ENCODE data around the gene ADCY1.

Gene ADCY1

DNA sequence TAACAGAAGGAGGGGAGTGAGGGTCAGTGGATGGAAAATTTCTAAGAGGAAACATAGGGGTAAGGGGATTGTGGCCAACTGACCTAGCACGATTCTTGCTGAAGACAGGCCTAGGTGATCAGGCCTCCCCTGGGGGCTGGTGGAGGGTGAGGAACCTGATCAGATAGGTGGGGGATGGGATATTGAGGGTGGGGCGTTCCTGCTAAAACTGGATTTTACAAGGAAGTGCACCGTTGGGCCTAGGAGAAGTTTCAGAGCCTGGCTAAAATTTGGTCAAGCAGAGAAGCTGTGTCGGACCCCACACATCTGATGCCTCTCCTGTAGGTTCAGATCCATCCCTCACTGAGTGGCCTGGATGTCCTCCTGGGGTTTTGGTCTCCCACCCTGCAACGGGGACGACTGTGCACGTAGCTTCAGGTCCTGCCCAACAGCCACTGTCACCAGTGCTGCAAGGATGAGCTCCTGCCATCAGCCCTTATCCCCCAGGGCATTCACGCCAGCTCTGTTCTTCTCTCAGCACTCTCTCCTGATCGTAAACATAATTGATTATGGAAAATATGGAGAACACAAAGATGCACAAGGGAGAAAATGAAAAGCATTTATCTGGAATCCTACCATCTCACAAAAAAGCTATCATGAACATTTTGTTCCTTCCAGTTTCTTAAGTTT is 89.9 kb downstream of the ADCY1 start:
- H2AFZ ChIP-seq (ENCODE audit: low read length), result no peak overlapping the region
- no peaks in the 10 kb centered on the region for H3K36me3 ChIP-seq (ENCODE audit: insufficient read depth, low read length)
- H3K4me1 ChIP-seq (ENCODE audit: insufficient read depth, low read length, poor library complexity, severe bottlenecking), result no peaks in the 10 kb centered on the region
- H3K27me3 ChIP-seq (ENCODE audit: insufficient read depth, low read length, poor library complexity, severe bottlenecking), result no peaks in the 10 kb centered on the region
- H3K4me3 ChIP-seq (ENCODE audit: low read length, poor library complexity, severe bottlenecking), result no peak overlapping the region
- H3K9ac ChIP-seq (ENCODE audit: low read depth, low read length, poor library complexity, severe bottlenecking), result no peak overlapping the region
- no peaks in the 10 kb centered on the region for H3K9me3 ChIP-seq (ENCODE audit: insufficient read depth, low read depth, low read length)
- H3K9me2 ChIP-seq (replicated peaks; ENCODE audit: low read depth, low read length), result no peaks in the 10 kb centered on the region
- H3K79me2 ChIP-seq (ENCODE audit: insufficient read depth, low read length), result no peaks in the 10 kb centered on the region
- H3F3A ChIP-seq (ENCODE audit: low read depth), result no peaks in the 10 kb centered on the region
- no peak overlapping the region for H3K4me2 ChIP-seq (ENCODE audit: low read depth, low read length, poor library complexity, severe bottlenecking)
- no peaks in the 10 kb centered on the region for H4K20me1 ChIP-seq (ENCODE audit: insufficient read depth, low read length, poor library complexity, severe bottlenecking)
- no peak for TF ChIP-seq EZH2phosphoT487 (IDR thresholded peaks at IDR 0.05; ENCODE audit: borderline replicate concordance)
- TF ChIP-seq, protein P1, sequence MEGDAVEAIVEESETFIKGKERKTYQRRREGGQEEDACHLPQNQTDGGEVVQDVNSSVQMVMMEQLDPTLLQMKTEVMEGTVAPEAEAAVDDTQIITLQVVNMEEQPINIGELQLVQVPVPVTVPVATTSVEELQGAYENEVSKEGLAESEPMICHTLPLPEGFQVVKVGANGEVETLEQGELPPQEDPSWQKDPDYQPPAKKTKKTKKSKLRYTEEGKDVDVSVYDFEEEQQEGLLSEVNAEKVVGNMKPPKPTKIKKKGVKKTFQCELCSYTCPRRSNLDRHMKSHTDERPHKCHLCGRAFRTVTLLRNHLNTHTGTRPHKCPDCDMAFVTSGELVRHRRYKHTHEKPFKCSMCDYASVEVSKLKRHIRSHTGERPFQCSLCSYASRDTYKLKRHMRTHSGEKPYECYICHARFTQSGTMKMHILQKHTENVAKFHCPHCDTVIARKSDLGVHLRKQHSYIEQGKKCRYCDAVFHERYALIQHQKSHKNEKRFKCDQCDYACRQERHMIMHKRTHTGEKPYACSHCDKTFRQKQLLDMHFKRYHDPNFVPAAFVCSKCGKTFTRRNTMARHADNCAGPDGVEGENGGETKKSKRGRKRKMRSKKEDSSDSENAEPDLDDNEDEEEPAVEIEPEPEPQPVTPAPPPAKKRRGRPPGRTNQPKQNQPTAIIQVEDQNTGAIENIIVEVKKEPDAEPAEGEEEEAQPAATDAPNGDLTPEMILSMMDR (conservative IDR thresholded peaks at IDR 0.05; ENCODE audit: low read length), result no peak

DNA sequence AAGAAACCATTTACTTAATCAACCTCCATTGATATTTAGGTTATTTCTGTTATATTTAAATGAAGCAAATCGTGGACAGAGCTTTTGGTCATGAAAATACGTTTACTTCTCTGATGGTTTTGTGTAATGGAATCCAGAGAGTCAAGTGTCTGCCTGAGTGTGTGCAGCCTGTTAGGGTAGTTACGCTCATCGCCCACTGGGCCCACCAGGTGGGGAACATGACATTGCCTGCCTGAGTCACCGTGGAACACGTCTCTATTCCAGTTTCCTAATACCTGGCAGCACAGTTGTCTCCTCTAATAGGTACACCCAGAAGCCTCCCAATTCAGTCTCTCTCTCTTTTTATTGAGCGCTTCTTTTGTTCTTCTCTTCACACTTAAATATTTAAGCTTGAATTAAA is 91.0 kb downstream of the ADCY1 start:
- Histone ChIP-seq H4K20me1 (ENCODE audit: insufficient read depth, low read length, poor library complexity, severe bottlenecking) (no peaks in the 10 kb centered on the region), H3F3A (ENCODE audit: low read depth) (no peaks in the 10 kb centered on the region), H3K9me2 (replicated peaks; ENCODE audit: low read depth, low read length) (no peaks in the 10 kb centered on the region), H3K4me2 (ENCODE audit: low read depth, low read length, poor library complexity, severe bottlenecking) (no peak overlapping the region), H3K4me1 (ENCODE audit: insufficient read depth, low read length, poor library complexity, severe bottlenecking) (no peaks in the 10 kb centered on the region), H3K27me3 (ENCODE audit: insufficient read depth, low read length, poor library complexity, severe bottlenecking) (no peaks in the 10 kb centered on the region), H3K36me3 (ENCODE audit: insufficient read depth, low read length) (no peaks in the 10 kb centered on the region), H2AFZ (ENCODE audit: low read length) (no peak overlapping the region), H3K9me3 (ENCODE audit: insufficient read depth, low read depth, low read length) (no peaks in the 10 kb centered on the region), H3K79me2 (ENCODE audit: insufficient read depth, low read length) (no peaks in the 10 kb centered on the region), H3K9ac (ENCODE audit: low read depth, low read length, poor library complexity, severe bottlenecking) (no peak overlapping the region), H3K4me3 (ENCODE audit: low read length, poor library complexity, severe bottlenecking) (no peak overlapping the region)
- no peak for TF ChIP-seq EZH2phosphoT487 (IDR thresholded peaks at IDR 0.05; ENCODE audit: borderline replicate concordance)
- TF ChIP-seq, protein P1 (conservative IDR thresholded peaks at IDR 0.05; ENCODE audit: low read length), result no peak

DNA sequence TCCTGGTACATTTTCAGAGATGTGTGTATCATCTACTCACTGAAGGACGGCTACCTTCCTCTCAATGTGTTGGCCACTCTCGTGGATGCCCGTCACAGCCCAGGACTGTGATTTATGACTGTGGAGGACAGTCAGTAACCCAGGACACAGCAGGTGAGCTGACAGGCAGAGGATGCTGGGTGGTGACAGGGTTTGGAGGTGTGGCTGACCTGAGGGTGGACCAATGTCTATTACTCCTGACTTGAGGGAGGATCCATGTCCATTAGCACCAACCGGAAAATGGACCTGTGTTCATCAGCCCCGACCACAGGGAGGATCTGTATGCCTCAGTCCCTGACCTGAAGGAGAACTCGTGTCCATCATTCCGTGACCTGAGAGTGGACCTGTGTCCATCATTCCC is 96.1 kb downstream of the ADCY1 start:
- no peaks in the 10 kb centered on the region for H3K27me3 ChIP-seq (ENCODE audit: insufficient read depth, low read length, poor library complexity, severe bottlenecking)
- H3F3A ChIP-seq (ENCODE audit: low read depth), result no peaks in the 10 kb centered on the region
- TF ChIP-seq, protein P1 (conservative IDR thresholded peaks at IDR 0.05; ENCODE audit: low read length), result no peak
- TF ChIP-seq EZH2phosphoT487 (IDR thresholded peaks at IDR 0.05; ENCODE audit: borderline replicate concordance), result no peak
- H4K20me1 ChIP-seq (ENCODE audit: insufficient read depth, low read length, poor library complexity, severe bottlenecking), result no peaks in the 10 kb centered on the region
- H2AFZ ChIP-seq (ENCODE audit: low read length), result no peak overlapping the region
- no peak overlapping the region for H3K9ac ChIP-seq (ENCODE audit: low read depth, low read length, poor library complexity, severe bottlenecking)
- H3K36me3 ChIP-seq (ENCODE audit: insufficient read depth, low read length), result no peaks in the 10 kb centered on the region
- H3K9me2 ChIP-seq (replicated peaks; ENCODE audit: low read depth, low read length), result no peaks in the 10 kb centered on the region
- H3K9me3 ChIP-seq (ENCODE audit: insufficient read depth, low read depth, low read length), result no peaks in the 10 kb centered on the region
- no peak overlapping the region for H3K4me2 ChIP-seq (ENCODE audit: low read depth, low read length, poor library complexity, severe bottlenecking)
- no peaks in the 10 kb centered on the region for H3K79me2 ChIP-seq (ENCODE audit: insufficient read depth, low read length)
- H3K4me1 ChIP-seq (ENCODE audit: insufficient read depth, low read length, poor library complexity, severe bottlenecking), result no peaks in the 10 kb centered on the region
- H3K4me3 ChIP-seq (ENCODE audit: low read length, poor library complexity, severe bottlenecking), result no peak overlapping the region

Data from Loucy (cell line).